Activated CD4-positive, alpha-beta T cell treated with anti-CD3 and anti-CD28 coated beads for 36 hours (primary cell): ENCODE results near the gene SLC25A30. TPM values are rescaled to one million over a fixed set of nuclear protein-coding genes. Genes with fewer than 3 reads are reported as not detected.

Source experiments
- ATAC-seq: fragments of 200-7000 bp; cut with Tn5 transposase; one replicate; pipeline ENCODE4 v1.10.0; 2021; ENCODE audit warnings: mild to moderate bottlenecking, moderate library complexity
- CTCF ChIA-PET: fragments of 350-600 bp; sonication (Branson Sonifier 250); formaldehyde crosslinking; loops from one replicate; lab custom pipeline; 2021; ENCODE audit warnings: antibody characterized with exemption; lab: Charles Lee
- POLR2A ChIA-PET: fragments of 350-600 bp; sonication (Branson Sonifier 250); formaldehyde crosslinking; loops from one replicate; lab custom pipeline; 2021; ENCODE audit warnings: antibody characterized with exemption, inconsistent platforms; lab: Charles Lee
- DNase-seq: peaks from one replicate; pipeline ENCODE4 v3.0.0-alpha.2; 2020
- H3K27ac Mint-ChIP-seq: one replicate; pipeline ENCODE4 v1.8.0; 2021; ENCODE audit warnings: mixed read lengths
- H3K27me3 Mint-ChIP-seq: one replicate; pipeline ENCODE4 v1.8.0; 2021; ENCODE audit warnings: mixed read lengths
- H3K36me3 Mint-ChIP-seq: one replicate; pipeline ENCODE4 v1.8.0; 2021; ENCODE audit warnings: low read depth, mixed read lengths
- H3K4me1 Mint-ChIP-seq: one replicate; pipeline ENCODE4 v1.8.0; 2021; ENCODE audit warnings: mixed read lengths
- H3K4me3 Mint-ChIP-seq: one replicate; pipeline ENCODE4 v1.8.0; 2021; ENCODE audit warnings: mild to moderate bottlenecking, moderate library complexity, mixed read lengths
- H3K9me3 Mint-ChIP-seq: one replicate; pipeline ENCODE4 v1.8.0; 2021; ENCODE audit warnings: low read depth, mixed read lengths
- intact Hi-C, 2 experiments: fragments of 100-400 bp; cut with DNase I in 1 of 2; cut with micrococcal nuclease in 1 of 2; formaldehyde crosslinking; loops; one replicate each; pipeline versions ENCODE4 v1.14.2 to v1.15.1; 2022 to 2024; cut with DNase I, micrococcal nuclease
- total RNA-seq, 2 experiments: library from RNA; stranded (reverse); gene quantifications; one replicate each; pipeline ENCODE4 v1.2.3, GENCODE V29; 2021

SLC25A30 gene
- total RNA-seq, 2 experiments from 2014 or later = 17.7 to 18.4 TPM

DNA sequence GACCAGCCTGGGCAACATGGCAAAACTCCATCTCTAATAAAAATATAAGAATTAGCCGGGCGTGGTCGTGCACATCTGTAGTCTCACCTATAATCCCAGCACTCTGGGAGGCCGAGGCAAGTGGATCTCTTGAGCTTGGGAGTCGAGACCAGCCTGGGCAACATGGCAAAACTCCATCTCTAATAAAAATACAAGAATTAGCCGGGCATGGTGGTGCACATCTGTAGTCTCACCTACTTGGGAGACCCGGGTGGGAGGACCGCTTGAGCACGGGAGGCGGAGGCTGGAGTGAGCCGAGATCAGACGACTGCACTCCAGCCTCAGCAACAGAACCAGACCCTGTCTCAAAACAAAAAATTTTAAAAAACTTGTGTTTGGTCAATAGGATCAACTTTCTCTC, 7.7 kb downstream of the SLC25A30 start:
- intact Hi-C loops = no loop called here
- Mint-ChIP-seq H3K4me1 (peaks cover 14% of the 10 kb centered on the region), H3K4me3 (no peak overlapping the region), H3K9me3 (no peaks in the 10 kb centered on the region), H3K27ac (no peak overlapping the region), H3K36me3 (peaks cover 22% of the 10 kb centered on the region), H3K27me3 (no peaks in the 10 kb centered on the region)
- ChIA-PET CTCF (no interaction called here), POLR2A (no interaction called here)
- no peak for DNase-seq
- ATAC-seq = no peak

- peaks cover 12% of the 10 kb centered on the region for H3K4me1 Mint-ChIP-seq
- intact Hi-C loops = no loop called here
- POLR2A ChIA-PET = no interaction called here
- ATAC-seq (no peak), DNase-seq (no peak)
- no peak overlapping the region for H3K4me3 Mint-ChIP-seq
- H3K27ac Mint-ChIP-seq = no peak overlapping the region
- H3K27me3 Mint-ChIP-seq = no peaks in the 10 kb centered on the region
- peaks cover 27% of the 10 kb centered on the region for H3K36me3 Mint-ChIP-seq
- CTCF ChIA-PET = interaction anchor here (0.6 kb wide), 1 partner anchor 362 kb away, joined by 4 read pairs; no protein-coding TSS in a partner anchor
- no peaks in the 10 kb centered on the region for H3K9me3 Mint-ChIP-seq
These were observed 8.2 kb downstream of the SLC25A30 start for GRCh38 chr13:45410001-45410400.

DNA sequence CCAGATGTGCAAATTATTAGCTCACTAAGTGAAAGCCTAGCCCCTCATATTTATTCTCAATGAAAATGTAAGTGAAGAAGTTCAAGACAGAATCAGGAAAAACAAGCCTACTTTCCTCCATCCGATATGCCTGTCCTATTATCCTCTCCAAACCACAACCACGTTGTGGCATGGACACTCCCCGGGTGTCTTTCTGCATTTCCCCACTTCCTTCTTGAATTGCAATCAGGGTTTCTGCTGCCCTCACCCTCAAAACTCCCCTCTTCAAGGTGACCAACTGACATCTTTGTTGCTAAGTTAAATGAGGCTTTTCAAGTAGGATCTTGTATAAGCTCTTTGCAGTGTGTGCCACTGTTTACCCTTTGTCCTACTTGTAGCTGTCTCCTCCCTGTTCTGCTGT, 11.8 kb downstream of the SLC25A30 start:
- H3K36me3 Mint-ChIP-seq = peaks cover 41% of the 10 kb centered on the region
- no peaks in the 10 kb centered on the region for H3K9me3 Mint-ChIP-seq
- peaks cover under 1% of the 10 kb centered on the region for H3K4me1 Mint-ChIP-seq
- H3K27ac Mint-ChIP-seq = no peak overlapping the region
- H3K4me3 Mint-ChIP-seq = no peak overlapping the region
- DNase-seq = no peak
- ATAC-seq = no peak
- ChIA-PET POLR2A (no interaction called here), CTCF (interaction anchor here (1.0 to 1.9 kb wide), 3 partner anchors 10 to 12 kb away, joined by 3 to 8 read pairs (median 4); partner anchors contain the start of gene SLC25A30)
- no peaks in the 10 kb centered on the region for H3K27me3 Mint-ChIP-seq
- intact Hi-C loops = no loop called here

- H3K27me3 Mint-ChIP-seq = no peaks in the 10 kb centered on the region
- H3K27ac Mint-ChIP-seq = no peak overlapping the region
- ChIA-PET CTCF (no interaction called here), POLR2A (interaction anchor here (0.7 kb wide), 1 partner anchor 45 kb away, joined by 4 read pairs; no protein-coding TSS in a partner anchor)
- H3K36me3 Mint-ChIP-seq = peaks cover 48% of the 10 kb centered on the region
- peaks cover 17% of the 10 kb centered on the region for H3K4me1 Mint-ChIP-seq
- intact Hi-C loops = no loop called here
- DNase-seq = no peak
- ATAC-seq = no peak
- H3K4me3 Mint-ChIP-seq = no peak overlapping the region
- no peaks in the 10 kb centered on the region for H3K9me3 Mint-ChIP-seq
These were observed 15.1 kb downstream of the SLC25A30 start for GRCh38 chr13:45403081-45403480.

DNA sequence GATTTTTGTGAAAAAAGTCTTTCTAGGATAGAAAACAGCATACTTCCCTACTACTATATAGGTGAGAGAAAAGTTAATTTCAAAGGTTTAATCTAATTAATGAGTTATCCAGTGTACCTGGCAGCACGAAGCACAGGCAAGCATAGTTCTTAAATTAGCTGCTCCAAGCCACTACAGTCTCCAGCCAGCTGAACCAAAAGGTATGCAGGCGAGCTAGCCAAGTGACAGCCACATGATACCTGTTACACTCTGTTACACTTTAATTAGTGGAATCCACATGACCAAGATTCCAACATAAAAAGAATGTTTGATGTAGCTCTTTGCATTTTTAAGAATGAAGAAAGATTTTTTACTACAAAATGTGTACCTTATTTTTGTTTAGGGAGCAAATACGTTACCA, 15.5 kb downstream of the SLC25A30 start:
- Mint-ChIP-seq H3K4me3 (no peak overlapping the region), H3K9me3 (no peaks in the 10 kb centered on the region), H3K27me3 (no peaks in the 10 kb centered on the region), H3K36me3 (peaks cover 48% of the 10 kb centered on the region), H3K27ac (no peak overlapping the region), H3K4me1 (peaks cover 22% of the 10 kb centered on the region)
- ChIA-PET CTCF (no interaction called here), POLR2A (interaction anchor here (0.7 kb wide), 1 partner anchor 45 kb away, joined by 4 read pairs; no protein-coding TSS in a partner anchor)
- no peak for DNase-seq
- no peak for ATAC-seq
- intact Hi-C loops = no loop called here

- no peak for ATAC-seq
These were observed 16.9 kb downstream of the SLC25A30 start for GRCh38 chr13:45401314-45401713.

DNA sequence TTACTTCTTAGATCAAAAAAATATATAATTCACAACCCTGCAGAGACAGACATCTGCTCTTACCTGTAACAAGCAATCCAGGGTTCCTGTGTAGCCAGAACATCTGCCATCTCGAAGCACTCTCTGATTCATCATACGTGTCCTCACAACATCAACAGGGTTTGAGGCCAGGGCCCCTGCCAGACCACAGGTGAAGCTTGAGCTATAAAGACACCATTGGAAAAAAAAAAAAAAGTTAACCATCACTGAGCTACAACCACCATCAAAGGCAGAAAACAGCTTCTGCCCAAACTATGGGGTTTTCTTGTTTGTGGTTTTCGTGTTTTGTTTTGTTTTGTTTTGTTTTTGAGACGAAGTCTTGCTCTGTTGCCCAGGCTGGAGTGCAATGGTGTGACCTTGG, 19.3 kb downstream of the SLC25A30 start:
- POLR2A ChIA-PET = interaction anchor here (0.9 to 1.3 kb wide), 2 partner anchors 32 to 58 kb away, joined by 3 read pairs; no protein-coding TSS in a partner anchor
- DNase-seq = peak; percentile 64
- ATAC-seq = peak; percentile 27
- H3K36me3 Mint-ChIP-seq = peaks cover 41% of the 10 kb centered on the region
- H3K4me1 Mint-ChIP-seq = peaks cover 53% of the 10 kb centered on the region
- CTCF ChIA-PET = interaction anchor here (0.7 to 2.6 kb wide), 7 partner anchors 11 to 352 kb away, joined by 3 to 17 read pairs (median 3); no protein-coding TSS in a partner anchor
- no peak overlapping the region for H3K4me3 Mint-ChIP-seq
- H3K9me3 Mint-ChIP-seq = no peaks in the 10 kb centered on the region
- no peaks in the 10 kb centered on the region for H3K27me3 Mint-ChIP-seq
- intact Hi-C loops = no loop called here
- H3K27ac Mint-ChIP-seq = peak overlapping the region; percentile 58

More at GRCh38 chr13:45401314-45401713, 16.9 kb downstream of the SLC25A30 start:
- H3K4me1 Mint-ChIP-seq = peaks cover 29% of the 10 kb centered on the region
- POLR2A ChIA-PET = no interaction called here
- H3K36me3 Mint-ChIP-seq = peaks cover 47% of the 10 kb centered on the region
- no peak overlapping the region for H3K4me3 Mint-ChIP-seq
- H3K27ac Mint-ChIP-seq = peak overlapping the region; percentile 38
- intact Hi-C loops = no loop called here
- H3K27me3 Mint-ChIP-seq = no peaks in the 10 kb centered on the region
- CTCF ChIA-PET = no interaction called here
- H3K9me3 Mint-ChIP-seq = no peaks in the 10 kb centered on the region
- DNase-seq = no peak

DNA sequence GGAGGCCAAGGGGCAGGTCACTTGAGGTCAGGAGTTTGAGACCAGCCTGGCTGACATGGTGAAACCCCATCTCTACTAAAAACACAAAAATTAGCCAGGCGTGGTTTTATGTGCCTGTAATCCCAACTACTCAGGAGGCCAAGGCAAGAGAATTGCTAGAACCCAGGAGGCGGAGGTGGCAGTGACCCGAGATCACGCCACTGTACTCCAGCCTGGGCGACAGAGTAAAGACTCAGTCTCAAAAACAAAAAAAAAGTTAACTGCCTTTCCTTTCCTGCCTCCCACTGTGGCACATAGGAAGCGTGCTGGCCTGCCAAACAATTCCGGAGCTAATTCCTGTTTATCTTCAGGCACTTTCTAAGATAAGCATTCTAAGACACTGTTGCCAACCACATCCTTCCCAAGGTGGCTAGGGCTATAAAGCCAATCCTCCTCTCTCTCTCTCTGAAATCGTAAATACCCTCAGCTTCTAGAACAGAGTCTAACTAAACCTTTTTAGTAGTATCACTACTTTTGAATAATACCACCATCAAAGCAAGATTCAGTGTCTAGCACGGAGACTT, 21.6 kb downstream of the SLC25A30 start:
- Mint-ChIP-seq H3K36me3 (peaks cover 36% of the 10 kb centered on the region), H3K27ac (peak overlapping the region; percentile 94), H3K4me1 (peaks cover 54% of the 10 kb centered on the region), H3K9me3 (no peaks in the 10 kb centered on the region), H3K4me3 (peak overlapping the region; percentile 10), H3K27me3 (no peaks in the 10 kb centered on the region)
- POLR2A ChIA-PET = interaction anchor here (0.6 to 1.6 kb wide), 4 partner anchors 20 to 55 kb away, joined by 3 to 6 read pairs (median 4); partner anchors contain the start of gene TPT1
- CTCF ChIA-PET = interaction anchor here (0.6 to 7.6 kb wide), 7 partner anchors 10 to 349 kb away, joined by 3 to 79 read pairs (median 4); no protein-coding TSS in a partner anchor
- ATAC-seq (no peak), DNase-seq (no peak)
- intact Hi-C loops = loop anchor here (1.0 to 2.0 kb wide), 3 partner anchors 20 to 29 kb away; partner anchors contain the start of gene SLC25A30 (in 1 of the 2)

- ChIA-PET POLR2A (interaction anchor here (0.5 kb wide), 1 partner anchor 1163 kb away, joined by 3 read pairs; no protein-coding TSS in a partner anchor), CTCF (interaction anchor here (1.0 to 7.6 kb wide), 9 partner anchors 12 to 347 kb away, joined by 3 to 79 read pairs (median 6); no protein-coding TSS in a partner anchor)
- peaks cover 34% of the 10 kb centered on the region for H3K36me3 Mint-ChIP-seq
- intact Hi-C loops = loop anchor here (1.0 to 2.0 kb wide), 4 partner anchors 23 to 347 kb away; no protein-coding TSS in a partner anchor
- H3K9me3 Mint-ChIP-seq = no peaks in the 10 kb centered on the region
- ATAC-seq (no peak), DNase-seq (peak; percentile 56)
- H3K27me3 Mint-ChIP-seq = no peaks in the 10 kb centered on the region
- H3K27ac Mint-ChIP-seq = no peak overlapping the region
- H3K4me3 Mint-ChIP-seq = no peak overlapping the region
- peaks cover 46% of the 10 kb centered on the region for H3K4me1 Mint-ChIP-seq
These were observed 24.1 kb downstream of the SLC25A30 start for GRCh38 chr13:45393941-45394570.

DNA sequence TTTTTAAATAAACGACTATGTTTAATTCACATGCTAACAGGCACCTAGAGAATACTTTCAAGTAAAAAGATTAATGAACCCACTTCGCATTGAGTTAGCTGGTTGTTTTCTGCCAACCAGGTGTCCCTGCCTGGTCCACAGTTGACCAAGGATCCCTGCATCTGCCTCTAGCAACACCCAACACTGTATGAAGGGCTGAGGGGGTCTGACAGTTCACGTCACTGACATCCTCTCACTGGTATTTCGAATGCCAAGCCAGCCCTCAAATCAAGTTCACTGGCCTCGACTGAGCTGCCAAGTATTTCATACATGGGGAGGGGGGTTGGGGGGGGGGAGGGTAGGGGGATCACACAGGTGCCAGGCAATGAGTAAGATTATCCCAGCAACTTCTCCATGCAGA, 25.4 kb downstream of the SLC25A30 start:
- H3K27me3 Mint-ChIP-seq = no peaks in the 10 kb centered on the region
- no peak overlapping the region for H3K27ac Mint-ChIP-seq
- DNase-seq (no peak), ATAC-seq (no peak)
- ChIA-PET CTCF (interaction anchor here (0.9 to 7.6 kb wide), 4 partner anchors 23 to 55 kb away, joined by 3 to 79 read pairs (median 4); no protein-coding TSS in a partner anchor), POLR2A (no interaction called here)
- H3K36me3 Mint-ChIP-seq = peaks cover 23% of the 10 kb centered on the region
- peaks cover 34% of the 10 kb centered on the region for H3K4me1 Mint-ChIP-seq
- intact Hi-C loops = no loop called here
- no peaks in the 10 kb centered on the region for H3K9me3 Mint-ChIP-seq
- H3K4me3 Mint-ChIP-seq = no peak overlapping the region

GRCh38 chr13:45391926-45392325, 26.2 kb downstream of the SLC25A30 start:
- no peaks in the 10 kb centered on the region for H3K27me3 Mint-ChIP-seq
- POLR2A ChIA-PET = no interaction called here
- ATAC-seq = no peak
- CTCF ChIA-PET = interaction anchor here (7.6 kb wide), 1 partner anchor 22 kb away, joined by 79 read pairs; no protein-coding TSS in a partner anchor
- intact Hi-C loops = no loop called here
- DNase-seq = no peak
- H3K4me1 Mint-ChIP-seq = peaks cover 35% of the 10 kb centered on the region
- no peak overlapping the region for H3K4me3 Mint-ChIP-seq
- H3K27ac Mint-ChIP-seq = no peak overlapping the region
- no peaks in the 10 kb centered on the region for H3K9me3 Mint-ChIP-seq
- H3K36me3 Mint-ChIP-seq = peaks cover 25% of the 10 kb centered on the region
